ENCODE results near the gene MAP3K13. TPM values are rescaled to one million over a fixed set of nuclear protein-coding genes. Genes with fewer than 3 reads are reported as not detected.

MAP3K13 gene
- total and polyA plus RNA-seq, 12 donors = 30.1 to 66.0 (median 46.4) TPM

DNA sequence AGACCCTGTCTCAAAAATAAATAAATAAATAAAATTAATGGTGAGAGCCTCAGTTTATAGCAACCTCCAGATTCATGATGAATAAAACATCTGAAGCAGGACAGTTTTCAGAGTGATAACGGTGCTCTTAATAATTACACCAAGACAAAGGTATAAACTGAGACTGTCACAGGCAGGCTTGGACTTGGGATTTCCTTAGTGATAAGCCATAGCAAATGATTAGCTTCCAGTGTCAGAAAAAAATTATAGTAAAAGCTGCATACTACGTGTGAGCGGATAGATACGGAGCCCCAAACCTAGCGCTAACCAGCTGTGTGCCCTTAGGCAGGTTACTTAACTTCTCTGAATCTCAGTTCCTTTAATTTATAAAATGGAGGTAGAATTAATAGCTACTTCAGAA lies 167.9 kb downstream of the MAP3K13 start:
- Histone ChIP-seq H3K27me3 (no peaks in the 10 kb centered on the region), H3K4me1 (replicated peaks in 1 of 2) (no peaks in the 10 kb centered on the region), H3K27ac (no peak overlapping the region), H3K4me3 (no peak overlapping the region), H3K9me3 (replicated peaks in 1 of 3) (no peaks in the 10 kb centered on the region), H3K36me3 (replicated peaks in 1 of 2) (no peaks in the 10 kb centered on the region)
- 63 to 72% (median 68%) methylated on average over 5 of the region's 5 CpGs for WGBS, 4 donors
- no peak for TF ChIP-seq CTCF (IDR thresholded peaks at IDR 0.05)
- TF ChIP-seq POLR2A (IDR thresholded peaks at IDR 0.05) = no peak
- DNase-seq = no peak
- intact Hi-C loops (cut with DNase I) = no loop called here

DNA sequence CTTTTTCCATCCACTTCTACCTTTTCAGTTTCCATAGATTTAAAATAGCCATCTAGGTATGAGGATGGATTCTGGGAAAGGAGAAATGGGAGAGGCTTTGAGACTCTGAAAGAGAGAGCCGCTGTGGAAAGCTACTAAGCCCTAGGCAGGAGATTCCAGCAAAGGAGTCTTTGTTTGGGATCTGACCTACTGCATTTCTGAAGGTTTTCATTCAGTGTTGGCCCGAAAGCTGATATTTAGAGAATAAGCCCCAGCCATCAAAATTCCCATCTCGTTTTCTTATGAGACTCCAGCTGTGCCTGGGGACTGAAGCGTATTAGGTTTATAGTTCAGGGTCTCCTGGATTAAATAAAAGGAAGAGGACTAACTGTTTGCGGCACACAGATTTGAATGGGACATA lies 170.0 kb downstream of the MAP3K13 start:
- H3K27me3 ChIP-seq = no peaks in the 10 kb centered on the region
- no peaks in the 10 kb centered on the region for H3K9me3 ChIP-seq (replicated peaks in 1 of 3)
- no peaks in the 10 kb centered on the region for H3K4me1 ChIP-seq (replicated peaks in 1 of 2)
- no peaks in the 10 kb centered on the region for H3K36me3 ChIP-seq (replicated peaks in 1 of 2)
- H3K4me3 ChIP-seq = no peak overlapping the region
- intact Hi-C loops (cut with DNase I) = no loop called here
- WGBS, 4 donors = 53 to 67% (median 64%) methylated on average over 5 of the region's 5 CpGs
- TF ChIP-seq CTCF (IDR thresholded peaks at IDR 0.05) (no peak), POLR2A (IDR thresholded peaks at IDR 0.05) (no peak)
- no peak for DNase-seq
- no peak overlapping the region for H3K27ac ChIP-seq

DNA sequence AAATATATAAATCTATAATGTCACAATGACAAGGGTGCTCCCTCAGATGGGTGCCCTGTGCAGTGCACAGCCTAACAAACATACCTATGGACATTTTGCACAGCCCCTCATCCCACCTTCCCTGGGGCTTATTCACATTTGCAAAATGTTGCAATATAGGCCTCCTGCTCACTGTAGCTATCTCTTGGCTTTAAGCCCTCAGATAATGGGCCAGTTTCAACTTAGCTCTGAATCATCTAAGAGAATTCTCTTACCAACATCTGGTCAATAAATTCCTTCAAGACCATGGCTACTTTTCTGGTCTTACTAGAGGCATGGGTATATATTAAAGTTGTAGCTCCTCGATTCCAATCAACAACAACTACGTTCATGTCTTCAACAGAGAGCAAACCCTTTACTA lies 171.6 kb downstream of the MAP3K13 start:
- Histone ChIP-seq H3K9me3 (replicated peaks in 1 of 3) (no peaks in the 10 kb centered on the region), H3K27me3 (no peaks in the 10 kb centered on the region), H3K4me3 (no peak overlapping the region), H3K4me1 (replicated peaks in 1 of 2) (no peaks in the 10 kb centered on the region), H3K36me3 (replicated peaks in 1 of 2) (no peaks in the 10 kb centered on the region), H3K27ac (no peak overlapping the region)
- no peak for TF ChIP-seq POLR2A (IDR thresholded peaks at IDR 0.05)
- TF ChIP-seq CTCF (IDR thresholded peaks at IDR 0.05) = no peak
- WGBS, 4 donors = 81 to 91% (median 85%) methylated on average over 2 of the region's 2 CpGs
- intact Hi-C loops (cut with DNase I) = no loop called here
- DNase-seq = peak in 1 of 7 donors; percentile 19

- H3K4me3 ChIP-seq = no peak overlapping the region
- 55 to 65% (median 60%) methylated on average over 9 of the region's 9 CpGs for WGBS, 4 donors
- DNase-seq = peak in 2 of 7 donors; percentile 30 to 34
- H3K36me3 ChIP-seq (replicated peaks in 1 of 2) = no peaks in the 10 kb centered on the region
- no peaks in the 10 kb centered on the region for H3K27me3 ChIP-seq
- intact Hi-C loops (cut with DNase I) = no loop called here
- TF ChIP-seq POLR2A (IDR thresholded peaks at IDR 0.05) = no peak
- TF ChIP-seq CTCF (IDR thresholded peaks at IDR 0.05) = no peak
- H3K4me1 ChIP-seq (replicated peaks in 1 of 2) = no peaks in the 10 kb centered on the region
- no peaks in the 10 kb centered on the region for H3K9me3 ChIP-seq (replicated peaks in 1 of 3)
- H3K27ac ChIP-seq = no peak overlapping the region
Measured at GRCh38 chr3:185537369-185537970, 174.5 kb downstream of the MAP3K13 start.

Other genes with a start within 250 kb of the MAP3K13 start
- 1 to 10 TPM in 5 of 9 donors, under 1 TPM in 4; 0.79 to 2.6 (median 1.6) TPM for gene C3orf70, start 210.1 kb upstream of the MAP3K13 start, total RNA-seq
- under 1 TPM; 0.64 to 0.77 (median 0.67) TPM for gene C3orf70, start 210.1 kb upstream of the MAP3K13 start, polyA plus RNA-seq
- gene EHHADH, start 109.1 kb upstream of the MAP3K13 start, total RNA-seq = 1 to 10 TPM; 2.4 to 7.8 (median 6.3) TPM
- 1 to 10 TPM; 1.6 to 3.1 (median 1.7) TPM for gene EHHADH, start 109.1 kb upstream of the MAP3K13 start, polyA plus RNA-seq
- gene TMEM41A, start 135.9 kb downstream of the MAP3K13 start, total RNA-seq = 100 to 1,000 TPM in 1 of 9 donors, 10 to 100 TPM in 8; 15.8 to 112 (median 34.2) TPM
- gene TMEM41A, start 135.9 kb downstream of the MAP3K13 start, polyA plus RNA-seq = 10 to 100 TPM; 19.9 to 56.8 (median 25.0) TPM
- 10 to 100 TPM in 1 of 9 donors, 1 to 10 TPM in 3, under 1 TPM in 4, not detected in 1; 0.32 to 11.2 (median 0.99) TPM for gene LIPH, start 189.5 kb downstream of the MAP3K13 start, total RNA-seq
- gene LIPH, start 189.5 kb downstream of the MAP3K13 start, polyA plus RNA-seq = 1 to 10 TPM in 1 of 3 donors, under 1 TPM in 2; 0.07 to 1.0 (median 0.40) TPM
- gene SENP2, start 223.2 kb downstream of the MAP3K13 start, total RNA-seq = 10 to 100 TPM; 18.2 to 44.7 (median 27.7) TPM
- gene SENP2, start 223.2 kb downstream of the MAP3K13 start, polyA plus RNA-seq = 10 to 100 TPM in 1 of 3 donors, 1 to 10 TPM in 2; 7.6 to 46.3 (median 9.7) TPM

All from adrenal gland (tissue), 12 donors.